Measurements from ENCODE around the gene PCLAF.
"Not testable (repeated sequence)": the region's sequence is repeated elsewhere in the genome, so short reads cannot be mapped to it uniquely, and the experiment has no call there.

PCLAF gene

DNA sequence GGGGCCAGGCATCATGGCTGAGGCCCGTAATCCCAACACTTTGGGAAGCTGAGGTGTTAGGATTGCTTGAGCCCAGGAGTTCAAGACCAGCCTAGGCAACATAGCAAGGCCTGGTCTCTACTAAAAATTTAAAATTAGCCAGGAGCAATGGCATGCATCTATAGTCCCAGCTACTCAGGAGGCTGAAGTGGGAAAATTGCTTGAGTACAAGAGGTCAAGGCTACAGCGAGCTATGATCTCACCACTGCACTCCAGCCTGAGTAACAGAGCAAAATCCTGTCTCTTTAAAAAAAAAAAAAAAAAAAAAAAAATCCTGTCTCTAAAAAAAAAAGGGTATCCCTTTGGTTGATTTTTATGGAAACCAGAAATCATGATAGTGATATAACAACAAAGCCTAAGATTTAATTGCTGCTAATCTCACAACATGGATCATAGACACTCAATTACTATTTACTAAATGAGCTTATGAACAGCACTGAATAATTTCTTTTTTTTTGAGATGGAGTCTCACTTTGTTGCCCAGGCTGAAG, 12.1 kb downstream of the PCLAF start:
- Histone ChIP-seq H3K79me2 (ENCODE audit: control insufficient read depth, insufficient read depth, low read length, unreplicated experiment) (no peaks in the 10 kb centered on the region), H2AFZ (ENCODE audit: low read length, unreplicated experiment) (no peak overlapping the region), H3K27ac (ENCODE audit: low read depth, low read length) (no peak overlapping the region), H3K4me1 (ENCODE audit: control insufficient read depth, insufficient read depth, low read length, unreplicated experiment) (no peaks in the 10 kb centered on the region), H3K27me3 (ENCODE audit: insufficient read depth, low read length) (no peaks in the 10 kb centered on the region), H3K4me3 (ENCODE audit: low read depth, low read length) (no peak overlapping the region), H3K36me3 (ENCODE audit: insufficient read depth, low read length) (0 out of 2 replicates have a peak, but pooled peaks cover 5% of the 10 kb centered on the region)

DNA sequence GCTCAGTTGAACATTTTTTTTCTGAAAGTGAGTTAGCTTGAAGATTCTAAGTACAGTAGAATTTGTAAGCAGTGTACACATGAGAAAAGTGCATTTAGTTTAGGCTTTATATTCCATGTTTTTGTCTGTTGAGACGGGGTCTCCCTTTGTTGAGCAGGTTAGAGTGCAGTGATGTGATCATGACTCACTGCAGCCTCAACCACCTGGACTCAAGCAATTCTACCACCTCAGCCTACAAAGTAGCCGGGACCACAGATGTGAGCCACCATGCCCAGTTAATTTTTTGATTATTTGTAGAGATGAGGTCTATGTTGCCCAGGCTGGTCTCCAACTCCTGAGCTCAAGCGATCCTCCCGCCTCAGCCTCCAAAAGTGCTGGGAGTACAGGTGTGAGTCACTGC, 20.0 kb downstream of the PCLAF start:
- no peak overlapping the region for H3K27ac ChIP-seq (ENCODE audit: low read depth, low read length)
- H3K27me3 ChIP-seq (ENCODE audit: insufficient read depth, low read length), result no peaks in the 10 kb centered on the region
- no peak overlapping the region for H2AFZ ChIP-seq (ENCODE audit: low read length, unreplicated experiment)
- H3K36me3 ChIP-seq (ENCODE audit: insufficient read depth, low read length), result peaks cover 2% of the 10 kb centered on the region; the same call in 1 of the 2 replicates
- H3K4me1 ChIP-seq (ENCODE audit: control insufficient read depth, insufficient read depth, low read length, unreplicated experiment), result peaks cover 5% of the 10 kb centered on the region
- H3K79me2 ChIP-seq (ENCODE audit: control insufficient read depth, insufficient read depth, low read length, unreplicated experiment), result no peaks in the 10 kb centered on the region
- no peak overlapping the region for H3K4me3 ChIP-seq (ENCODE audit: low read depth, low read length)

GRCh38 chr15:64356710-64357040, 24.6 kb downstream of the PCLAF start:
- H3K36me3 ChIP-seq (ENCODE audit: insufficient read depth, low read length), result no peaks in the 10 kb centered on the region
- no peak overlapping the region for H2AFZ ChIP-seq (ENCODE audit: low read length, unreplicated experiment)
- H3K4me3 ChIP-seq (ENCODE audit: low read depth, low read length), result peak overlapping the region; percentile 87
- no peaks in the 10 kb centered on the region for H3K27me3 ChIP-seq (ENCODE audit: insufficient read depth, low read length)
- peaks cover 12% of the 10 kb centered on the region for H3K4me1 ChIP-seq (ENCODE audit: control insufficient read depth, insufficient read depth, low read length, unreplicated experiment)
- H3K27ac ChIP-seq (ENCODE audit: low read depth, low read length), result peak overlapping the region; percentile 63
- H3K79me2 ChIP-seq (ENCODE audit: control insufficient read depth, insufficient read depth, low read length, unreplicated experiment), result peaks cover 36% of the 10 kb centered on the region

GRCh38 chr15:64355944-64356709, 25.1 kb downstream of the PCLAF start, which contains the start of gene CSNK1G1:
Gene CSNK1G1 (minus strand): TSS chr15:64356173. CDS start chr15:64300499, 55,674 bp downstream.
- Histone ChIP-seq H2AFZ (ENCODE audit: low read length, unreplicated experiment) (peak within 1 kb of the TSS; percentile 70), H3K4me3 (ENCODE audit: low read depth, low read length) (peak within 1 kb of the TSS; percentile 87), H3K36me3 (ENCODE audit: insufficient read depth, low read length) (no peaks in the 10 kb centered on the region), H3K27ac (ENCODE audit: low read depth, low read length) (peak within 1 kb of the TSS; percentile 63), H3K4me1 (ENCODE audit: control insufficient read depth, insufficient read depth, low read length, unreplicated experiment) (peaks cover 16% of the 10 kb centered on the region), H3K27me3 (ENCODE audit: insufficient read depth, low read length) (no peaks in the 10 kb centered on the region), H3K79me2 (ENCODE audit: control insufficient read depth, insufficient read depth, low read length, unreplicated experiment) (peaks cover 40% of the 10 kb centered on the region)

DNA sequence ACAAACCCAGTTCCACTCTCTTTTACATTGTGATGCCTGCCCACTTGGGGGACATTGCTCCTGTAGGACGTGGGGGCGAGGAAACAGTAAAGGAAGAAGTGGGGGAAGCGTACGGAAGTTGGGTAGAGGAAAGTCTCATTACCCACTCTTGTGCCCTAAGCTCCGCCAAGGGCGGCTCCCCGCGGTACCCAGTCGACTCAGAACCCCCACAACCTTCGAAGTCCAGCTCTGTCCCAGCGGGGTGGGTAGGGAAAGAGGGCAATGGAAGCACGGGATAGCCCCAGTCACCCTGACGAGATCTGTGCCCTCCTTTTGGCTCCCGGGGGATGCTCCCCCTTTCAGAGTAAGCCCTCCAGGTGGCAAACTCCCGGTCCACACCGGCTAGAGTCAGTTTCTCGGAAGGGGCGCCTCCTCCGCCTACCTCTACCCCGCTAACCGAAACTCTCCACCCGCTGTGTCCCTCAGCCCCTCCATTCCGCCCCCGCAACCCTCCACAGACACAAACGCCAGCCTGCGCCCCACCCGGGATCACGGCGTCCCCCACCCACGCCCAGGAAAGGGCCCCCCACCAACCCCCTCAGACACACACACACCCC, 25.8 kb downstream of the PCLAF start:
- peaks cover 47% of the 10 kb centered on the region for H3K79me2 ChIP-seq (ENCODE audit: control insufficient read depth, insufficient read depth, low read length, unreplicated experiment)
- peak overlapping the region; percentile 87 for H3K4me3 ChIP-seq (ENCODE audit: low read depth, low read length)
- peak overlapping the region; percentile 70 for H2AFZ ChIP-seq (ENCODE audit: low read length, unreplicated experiment)
- H3K4me1 ChIP-seq (ENCODE audit: control insufficient read depth, insufficient read depth, low read length, unreplicated experiment), result peaks cover 17% of the 10 kb centered on the region
- peak overlapping the region; percentile 52; the same call in 1 of the 2 replicates for H3K27ac ChIP-seq (ENCODE audit: low read depth, low read length)
- no peaks in the 10 kb centered on the region for H3K36me3 ChIP-seq (ENCODE audit: insufficient read depth, low read length)
- H3K27me3 ChIP-seq (ENCODE audit: insufficient read depth, low read length), result no peaks in the 10 kb centered on the region

DNA sequence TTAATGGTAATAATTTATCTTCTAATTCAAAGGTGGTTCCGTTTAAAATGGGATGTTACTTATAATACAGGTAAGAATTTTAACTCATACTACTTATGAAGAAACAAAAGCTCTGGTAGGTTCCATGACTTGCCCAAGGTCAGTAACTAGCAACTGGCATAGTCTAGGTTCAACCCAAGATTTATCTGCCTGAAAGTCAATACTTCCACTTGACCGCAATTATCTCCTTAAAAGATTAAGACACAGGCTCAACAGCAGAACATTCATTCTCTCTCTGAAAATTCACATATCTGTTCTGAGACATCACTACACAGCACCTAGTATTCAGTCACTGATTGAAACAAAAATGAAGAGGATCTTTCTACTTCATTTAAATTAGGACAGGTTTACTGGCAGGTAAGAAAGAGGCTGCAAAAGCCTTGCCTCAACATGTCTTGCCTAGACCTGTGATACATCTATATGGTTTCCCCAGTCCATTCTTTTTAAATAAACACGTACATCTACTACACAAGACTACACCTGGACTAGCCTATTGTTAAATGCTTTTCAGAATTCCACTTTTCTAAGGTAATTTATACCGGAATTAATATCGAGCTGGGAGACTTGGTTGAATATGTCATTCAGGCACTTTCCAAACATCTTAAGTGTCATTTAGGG, 26.4 kb downstream of the PCLAF start:
- H3K4me3 ChIP-seq (ENCODE audit: low read depth, low read length), result peak overlapping the region; percentile 87
- H3K79me2 ChIP-seq (ENCODE audit: control insufficient read depth, insufficient read depth, low read length, unreplicated experiment), result peaks cover 50% of the 10 kb centered on the region
- no peaks in the 10 kb centered on the region for H3K27me3 ChIP-seq (ENCODE audit: insufficient read depth, low read length)
- peaks cover 17% of the 10 kb centered on the region for H3K4me1 ChIP-seq (ENCODE audit: control insufficient read depth, insufficient read depth, low read length, unreplicated experiment)
- H3K27ac ChIP-seq (ENCODE audit: low read depth, low read length), result 0 out of 2 replicates have a peak overlapping the region, but pooled peaks have one; percentile 52
- no peaks in the 10 kb centered on the region for H3K36me3 ChIP-seq (ENCODE audit: insufficient read depth, low read length)
- H2AFZ ChIP-seq (ENCODE audit: low read length, unreplicated experiment), result peak overlapping the region; percentile 70

DNA sequence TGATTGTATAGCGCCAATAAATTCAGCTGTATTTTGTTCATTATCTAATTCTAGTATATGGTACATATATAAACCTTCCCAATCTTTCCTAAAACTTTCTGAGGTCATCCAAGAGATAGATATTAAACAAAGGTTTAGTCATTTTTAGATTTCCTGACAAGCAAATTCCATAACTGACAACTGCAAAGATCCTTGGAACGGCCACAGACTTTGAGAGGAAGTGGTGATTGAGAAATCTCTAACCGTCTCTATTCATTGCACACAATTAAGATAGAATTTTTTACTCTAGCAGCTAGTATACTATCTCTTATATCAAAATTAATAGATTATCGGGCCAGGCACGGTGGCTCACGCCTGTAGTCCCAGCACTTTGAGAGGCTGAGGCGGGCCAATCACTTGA, 30.0 kb downstream of the PCLAF start:
- Histone ChIP-seq H3K4me3 (ENCODE audit: low read depth, low read length) (no peak overlapping the region), H3K79me2 (ENCODE audit: control insufficient read depth, insufficient read depth, low read length, unreplicated experiment) (peaks cover 79% of the 10 kb centered on the region), H3K27me3 (ENCODE audit: insufficient read depth, low read length) (no peaks in the 10 kb centered on the region), H3K36me3 (ENCODE audit: insufficient read depth, low read length) (no peaks in the 10 kb centered on the region), H2AFZ (ENCODE audit: low read length, unreplicated experiment) (no peak overlapping the region), H3K27ac (ENCODE audit: low read depth, low read length) (0 out of 2 replicates have a peak overlapping the region, but pooled peaks have one; percentile 19), H3K4me1 (ENCODE audit: control insufficient read depth, insufficient read depth, low read length, unreplicated experiment) (peaks cover 12% of the 10 kb centered on the region)

- H3K4me1 ChIP-seq (ENCODE audit: control insufficient read depth, insufficient read depth, low read length, unreplicated experiment), result peaks cover 20% of the 10 kb centered on the region
- no peaks in the 10 kb centered on the region for H3K36me3 ChIP-seq (ENCODE audit: insufficient read depth, low read length)
- H3K4me3 ChIP-seq (ENCODE audit: low read depth, low read length), result no peak overlapping the region
- H3K27me3 ChIP-seq (ENCODE audit: insufficient read depth, low read length), result no peaks in the 10 kb centered on the region
- H2AFZ ChIP-seq (ENCODE audit: low read length, unreplicated experiment), result no peak overlapping the region
- peaks cover 78% of the 10 kb centered on the region for H3K79me2 ChIP-seq (ENCODE audit: control insufficient read depth, insufficient read depth, low read length, unreplicated experiment)
- no peak overlapping the region for H3K27ac ChIP-seq (ENCODE audit: low read depth, low read length)
These were observed 31.9 kb downstream of the PCLAF start for GRCh38 chr15:64349375-64349774.

GRCh38 chr15:64348455-64348854, 32.8 kb downstream of the PCLAF start:
- H3K27me3 ChIP-seq (ENCODE audit: insufficient read depth, low read length), result no peaks in the 10 kb centered on the region
- peaks cover 26% of the 10 kb centered on the region for H3K4me1 ChIP-seq (ENCODE audit: control insufficient read depth, insufficient read depth, low read length, unreplicated experiment)
- H3K27ac ChIP-seq (ENCODE audit: low read depth, low read length), result no peak overlapping the region
- no peak overlapping the region for H2AFZ ChIP-seq (ENCODE audit: low read length, unreplicated experiment)
- no peak overlapping the region for H3K4me3 ChIP-seq (ENCODE audit: low read depth, low read length)
- peaks cover 78% of the 10 kb centered on the region for H3K79me2 ChIP-seq (ENCODE audit: control insufficient read depth, insufficient read depth, low read length, unreplicated experiment)
- no peaks in the 10 kb centered on the region for H3K36me3 ChIP-seq (ENCODE audit: insufficient read depth, low read length)

DNA sequence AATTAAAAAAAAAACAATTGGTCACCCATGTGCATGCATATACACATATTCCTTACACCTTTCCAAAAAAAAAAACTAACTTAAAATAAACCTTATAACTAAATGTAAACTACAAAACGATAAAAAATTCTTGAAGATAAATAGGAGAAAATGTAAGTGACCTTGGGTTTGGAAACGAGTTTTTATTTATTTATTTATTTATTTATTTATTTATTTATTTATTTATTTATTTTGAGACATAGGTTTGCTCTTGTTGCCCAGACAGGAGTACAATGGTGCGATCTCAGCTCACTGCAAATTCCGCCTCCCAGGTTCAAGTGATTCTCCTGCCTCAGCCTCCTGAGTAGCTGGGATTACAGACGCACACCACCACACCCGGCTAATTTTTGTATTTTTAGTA, 35.0 kb downstream of the PCLAF start:
- Histone ChIP-seq H3K79me2 (ENCODE audit: control insufficient read depth, insufficient read depth, low read length, unreplicated experiment) (peaks cover 85% of the 10 kb centered on the region), H3K4me1 (ENCODE audit: control insufficient read depth, insufficient read depth, low read length, unreplicated experiment) (peaks cover 26% of the 10 kb centered on the region)
- not testable (repeated sequence) for H2AFZ ChIP-seq (ENCODE audit: low read length, unreplicated experiment); H3K27ac ChIP-seq (ENCODE audit: low read depth, low read length); H3K27me3 ChIP-seq (ENCODE audit: insufficient read depth, low read length); H3K4me3 ChIP-seq (ENCODE audit: low read depth, low read length); H3K36me3 ChIP-seq (ENCODE audit: insufficient read depth, low read length)
